NB4 (cell line): ENCODE measurements around the gene CNTNAP2.

Experiments used
- CTCF ChIP-seq: IDR thresholded peaks from one replicate; pipeline ENCODE4 v1.5.1; 2012; ENCODE audit warnings: low read depth, low read length
- MYC ChIP-seq: IDR thresholded peaks from 2 replicates; pipeline ENCODE4 v1.6.1; 2011; ENCODE audit warnings: low read depth, low read length

GRCh38 chr7:148028165-148028564 lies 1911.6 kb downstream of the CNTNAP2 start:
- no peak for TF ChIP-seq CTCF
- TF ChIP-seq MYC: no peak
